ENCODE results near the gene PRRX2. TPM values are rescaled to one million over a fixed set of nuclear protein-coding genes. Genes with fewer than 3 reads are reported as not detected.
"Not testable (repeated sequence)": the region's sequence is repeated elsewhere in the genome, so short reads cannot be mapped to it uniquely, and the experiment has no call there.

PRRX2 gene
- total and polyA plus RNA-seq, 9 donors: 0.20 to 4.0 (median 0.77) TPM

GRCh38 chr9:129633848-129634247 is 31.6 kb upstream of the PRRX2 start:
- TF ChIP-seq, protein P1, sequence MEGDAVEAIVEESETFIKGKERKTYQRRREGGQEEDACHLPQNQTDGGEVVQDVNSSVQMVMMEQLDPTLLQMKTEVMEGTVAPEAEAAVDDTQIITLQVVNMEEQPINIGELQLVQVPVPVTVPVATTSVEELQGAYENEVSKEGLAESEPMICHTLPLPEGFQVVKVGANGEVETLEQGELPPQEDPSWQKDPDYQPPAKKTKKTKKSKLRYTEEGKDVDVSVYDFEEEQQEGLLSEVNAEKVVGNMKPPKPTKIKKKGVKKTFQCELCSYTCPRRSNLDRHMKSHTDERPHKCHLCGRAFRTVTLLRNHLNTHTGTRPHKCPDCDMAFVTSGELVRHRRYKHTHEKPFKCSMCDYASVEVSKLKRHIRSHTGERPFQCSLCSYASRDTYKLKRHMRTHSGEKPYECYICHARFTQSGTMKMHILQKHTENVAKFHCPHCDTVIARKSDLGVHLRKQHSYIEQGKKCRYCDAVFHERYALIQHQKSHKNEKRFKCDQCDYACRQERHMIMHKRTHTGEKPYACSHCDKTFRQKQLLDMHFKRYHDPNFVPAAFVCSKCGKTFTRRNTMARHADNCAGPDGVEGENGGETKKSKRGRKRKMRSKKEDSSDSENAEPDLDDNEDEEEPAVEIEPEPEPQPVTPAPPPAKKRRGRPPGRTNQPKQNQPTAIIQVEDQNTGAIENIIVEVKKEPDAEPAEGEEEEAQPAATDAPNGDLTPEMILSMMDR (IDR thresholded peaks at IDR 0.05): no peak
- TF ChIP-seq EP300 (IDR thresholded peaks at IDR 0.05) (no peak), POLR2A (IDR thresholded peaks at IDR 0.05) (no peak)

DNA sequence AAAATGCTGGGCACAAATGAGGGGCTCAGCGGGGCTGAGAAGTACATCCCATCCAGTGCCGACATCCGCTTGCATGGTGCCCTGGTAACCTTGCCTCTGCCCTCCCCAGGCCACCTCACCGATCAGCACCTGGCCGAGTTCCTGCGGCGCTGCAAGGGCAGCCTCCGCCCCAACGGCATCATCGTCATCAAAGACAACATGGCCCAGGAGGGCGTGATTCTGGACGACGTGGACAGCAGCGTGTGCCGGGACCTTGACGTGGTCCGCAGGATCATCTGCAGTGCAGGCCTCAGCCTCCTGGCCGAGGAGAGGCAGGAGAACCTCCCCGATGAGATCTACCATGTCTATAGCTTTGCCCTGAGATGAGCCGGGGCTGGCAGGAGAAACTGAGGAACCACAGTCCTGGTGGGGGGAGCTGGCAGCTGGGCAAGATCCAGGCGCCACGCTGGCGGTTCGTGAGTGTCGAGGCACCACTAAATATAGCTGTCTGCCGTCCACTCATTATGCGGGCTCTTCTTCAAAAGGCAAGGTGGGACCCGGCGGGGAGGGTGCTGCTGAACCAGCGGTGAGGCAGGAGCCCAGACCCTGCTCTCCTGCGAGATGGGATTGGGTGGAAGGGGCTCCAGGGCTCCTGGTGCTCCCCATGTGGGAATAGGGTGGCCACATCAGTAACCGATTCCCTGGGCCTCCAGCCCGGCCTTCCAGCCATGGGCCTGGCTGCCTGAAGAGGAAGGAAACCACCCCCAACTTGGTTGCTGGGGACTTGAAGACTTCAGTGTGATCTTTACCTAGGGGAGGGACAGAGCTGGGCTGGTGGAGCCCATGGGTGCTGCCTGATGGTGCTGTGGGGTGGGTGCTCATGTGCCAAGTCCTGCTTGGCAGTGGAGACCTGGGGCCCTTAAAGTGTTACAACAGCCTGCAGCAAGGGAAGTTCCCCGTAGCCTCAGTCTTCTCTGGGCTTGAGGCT is 30.1 kb upstream of the PRRX2 start:
- no peaks in the 10 kb centered on the region for H3K36me3 ChIP-seq
- peaks cover 3% of the 10 kb centered on the region for H3K4me1 ChIP-seq (ENCODE audit: insufficient read depth)
- 86 to 89% (median 87%) methylated on average over 34 of the region's 34 CpGs for WGBS, 3 donors

More at GRCh38 chr9:129633848-129634247, 31.6 kb upstream of the PRRX2 start:
- no peak for DNase-seq
- intact Hi-C loops (cut with DNase I): no loop called here
- Histone ChIP-seq H3K4me3 (no peak overlapping the region), H3K4me1 (ENCODE audit: insufficient read depth) (peaks cover 2% of the 10 kb centered on the region), H3K27me3 (no peaks in the 10 kb centered on the region), H3K36me3 (no peaks in the 10 kb centered on the region), H3K27ac (no peak overlapping the region), H3K9me3 (no peaks in the 10 kb centered on the region)
- WGBS, 3 donors: 72 to 74% (median 73%) methylated on average over 13 of the region's 13 CpGs

GRCh38 chr9:129636343-129636742 is 29.1 kb upstream of the PRRX2 start:
- intact Hi-C loops (cut with DNase I); DNase-seq; H3K9me3 ChIP-seq; H3K27ac ChIP-seq; H3K4me1 ChIP-seq (ENCODE audit: insufficient read depth); H3K4me3 ChIP-seq; H3K27me3 ChIP-seq; H3K36me3 ChIP-seq: not testable (repeated sequence)
- WGBS, 3 donors: 89 to 91% (median 89%) methylated on average over 10 of the region's 10 CpGs

More for the DNA sequence above, 30.1 kb upstream of the PRRX2 start:
- no peaks in the 10 kb centered on the region for H3K27me3 ChIP-seq
- TF ChIP-seq, protein P1 (IDR thresholded peaks at IDR 0.05): no peak
- TF ChIP-seq EP300 (IDR thresholded peaks at IDR 0.05): no peak
- no peak for TF ChIP-seq POLR2A (IDR thresholded peaks at IDR 0.05)
- no peak overlapping the region for H3K27ac ChIP-seq
- no peak overlapping the region for H3K4me3 ChIP-seq
- DNase-seq: peak in 1 of 5 donors; percentile 17
- intact Hi-C loops (cut with DNase I): no loop called here
- H3K9me3 ChIP-seq: no peaks in the 10 kb centered on the region

GRCh38 chr9:129637102-129637501 is 28.3 kb upstream of the PRRX2 start:
- Histone ChIP-seq H3K36me3 (no peaks in the 10 kb centered on the region), H3K27me3 (no peaks in the 10 kb centered on the region), H3K27ac (no peak overlapping the region), H3K4me3 (no peak overlapping the region), H3K4me1 (ENCODE audit: insufficient read depth) (peaks cover 7% of the 10 kb centered on the region), H3K9me3 (no peaks in the 10 kb centered on the region)
- no peak for TF ChIP-seq POLR2A (IDR thresholded peaks at IDR 0.05)
- TF ChIP-seq EP300 (IDR thresholded peaks at IDR 0.05): no peak
- TF ChIP-seq, protein P1 (IDR thresholded peaks at IDR 0.05): no peak
- 54 to 62% (median 60%) methylated on average over 9 of the region's 9 CpGs for WGBS, 3 donors
- DNase-seq: peak in 1 of 5 donors; percentile 18
- intact Hi-C loops (cut with DNase I): no loop called here
